Measurements from ENCODE around the gene KCNRG. TPM values are rescaled to one million over a fixed set of nuclear protein-coding genes. Genes with fewer than 3 reads are reported as not detected.

KCNRG gene
- total and polyA plus RNA-seq, 2 experiments from 2014 or later: 0.60 TPM; not detected in 1

- no peak overlapping the region; the same call in 2 of the 3 replicates for H3K4me3 Mint-ChIP-seq
- H3K79me2 ChIP-seq (replicated peaks; ENCODE audit: insufficient read depth): peaks cover 14% of the 10 kb centered on the region
- H3K4me3 ChIP-seq: no peak overlapping the region
- no peak for ATAC-seq
- H3K36me3 Mint-ChIP-seq (ENCODE audit: low read depth): peaks cover 53% of the 10 kb centered on the region
- no peaks in the 10 kb centered on the region; the same call in 1 of the 2 replicates for H3K9me2 ChIP-seq (ENCODE audit: insufficient read depth)
- H3K4me2 ChIP-seq: no peak overlapping the region
- DNase-seq (ENCODE audit: low spot score): no peak
- H3F3A ChIP-seq (replicated peaks; ENCODE audit: low read depth): no peaks in the 10 kb centered on the region
- H3K27ac Mint-ChIP-seq: no peak overlapping the region
- H4K20me1 ChIP-seq (replicated peaks; ENCODE audit: insufficient read depth): peaks cover 9% of the 10 kb centered on the region
- peaks cover 27% of the 10 kb centered on the region for H3K4me1 Mint-ChIP-seq
- H3K4me1 ChIP-seq (ENCODE audit: insufficient read depth): peaks cover 11% of the 10 kb centered on the region
- H3K27me3 ChIP-seq (ENCODE audit: insufficient read depth): no peaks in the 10 kb centered on the region
- no peaks in the 10 kb centered on the region for H3K9me3 Mint-ChIP-seq
- H3K27ac ChIP-seq (ENCODE audit: low read depth): no peak overlapping the region
- TF ChIP-seq ZNF331 (CRISPR knock-in tag; IDR thresholded peaks at IDR 0.05; ENCODE audit: low read depth) (no peak), EZH2phosphoT487 (IDR thresholded peaks at IDR 0.05; ENCODE audit: unreplicated experiment) (no peak), ZNF114 (CRISPR knock-in tag; IDR thresholded peaks at IDR 0.05) (no peak), CREB1 (CRISPR knock-in tag; IDR thresholded peaks at IDR 0.05; ENCODE audit: low read depth) (no peak), STAT1 (IDR thresholded peaks at IDR 0.05; ENCODE audit: unreplicated experiment) (no peak), ZNF462 (CRISPR knock-in tag; IDR thresholded peaks at IDR 0.05) (no peak), POLR2AphosphoS5 (IDR thresholded peaks at IDR 0.05; ENCODE audit: low read depth) (no peak), NANOG (IDR thresholded peaks at IDR 0.05; ENCODE audit: borderline replicate concordance) (no peak), CTCF (conservative IDR thresholded peaks at IDR 0.05; ENCODE audit: low read depth in 2 of 2) (no peak), EZH2 (IDR thresholded peaks at IDR 0.05; ENCODE audit: low read depth, unreplicated experiment) (no peak), JUNB (IDR thresholded peaks at IDR 0.05; ENCODE audit: unreplicated experiment) (no peak)
- TF ChIP-seq, protein P1, sequence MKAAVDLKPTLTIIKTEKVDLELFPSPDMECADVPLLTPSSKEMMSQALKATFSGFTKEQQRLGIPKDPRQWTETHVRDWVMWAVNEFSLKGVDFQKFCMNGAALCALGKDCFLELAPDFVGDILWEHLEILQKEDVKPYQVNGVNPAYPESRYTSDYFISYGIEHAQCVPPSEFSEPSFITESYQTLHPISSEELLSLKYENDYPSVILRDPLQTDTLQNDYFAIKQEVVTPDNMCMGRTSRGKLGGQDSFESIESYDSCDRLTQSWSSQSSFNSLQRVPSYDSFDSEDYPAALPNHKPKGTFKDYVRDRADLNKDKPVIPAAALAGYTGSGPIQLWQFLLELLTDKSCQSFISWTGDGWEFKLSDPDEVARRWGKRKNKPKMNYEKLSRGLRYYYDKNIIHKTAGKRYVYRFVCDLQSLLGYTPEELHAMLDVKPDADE (IDR thresholded peaks at IDR 0.05): no peak
- TF ChIP-seq, protein P2, sequence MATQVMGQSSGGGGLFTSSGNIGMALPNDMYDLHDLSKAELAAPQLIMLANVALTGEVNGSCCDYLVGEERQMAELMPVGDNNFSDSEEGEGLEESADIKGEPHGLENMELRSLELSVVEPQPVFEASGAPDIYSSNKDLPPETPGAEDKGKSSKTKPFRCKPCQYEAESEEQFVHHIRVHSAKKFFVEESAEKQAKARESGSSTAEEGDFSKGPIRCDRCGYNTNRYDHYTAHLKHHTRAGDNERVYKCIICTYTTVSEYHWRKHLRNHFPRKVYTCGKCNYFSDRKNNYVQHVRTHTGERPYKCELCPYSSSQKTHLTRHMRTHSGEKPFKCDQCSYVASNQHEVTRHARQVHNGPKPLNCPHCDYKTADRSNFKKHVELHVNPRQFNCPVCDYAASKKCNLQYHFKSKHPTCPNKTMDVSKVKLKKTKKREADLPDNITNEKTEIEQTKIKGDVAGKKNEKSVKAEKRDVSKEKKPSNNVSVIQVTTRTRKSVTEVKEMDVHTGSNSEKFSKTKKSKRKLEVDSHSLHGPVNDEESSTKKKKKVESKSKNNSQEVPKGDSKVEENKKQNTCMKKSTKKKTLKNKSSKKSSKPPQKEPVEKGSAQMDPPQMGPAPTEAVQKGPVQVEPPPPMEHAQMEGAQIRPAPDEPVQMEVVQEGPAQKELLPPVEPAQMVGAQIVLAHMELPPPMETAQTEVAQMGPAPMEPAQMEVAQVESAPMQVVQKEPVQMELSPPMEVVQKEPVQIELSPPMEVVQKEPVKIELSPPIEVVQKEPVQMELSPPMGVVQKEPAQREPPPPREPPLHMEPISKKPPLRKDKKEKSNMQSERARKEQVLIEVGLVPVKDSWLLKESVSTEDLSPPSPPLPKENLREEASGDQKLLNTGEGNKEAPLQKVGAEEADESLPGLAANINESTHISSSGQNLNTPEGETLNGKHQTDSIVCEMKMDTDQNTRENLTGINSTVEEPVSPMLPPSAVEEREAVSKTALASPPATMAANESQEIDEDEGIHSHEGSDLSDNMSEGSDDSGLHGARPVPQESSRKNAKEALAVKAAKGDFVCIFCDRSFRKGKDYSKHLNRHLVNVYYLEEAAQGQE (IDR thresholded peaks at IDR 0.05; ENCODE audit: unreplicated experiment): no peak
- no peaks in the 10 kb centered on the region; the same call in 1 of the 2 replicates for H3K36me3 ChIP-seq (ENCODE audit: insufficient read depth)
- no peak overlapping the region for H2AFZ ChIP-seq
- H3K27me3 Mint-ChIP-seq (ENCODE audit: insufficient read depth, low read depth, poor library complexity): peaks cover 2% of the 10 kb centered on the region
Measured at GRCh38 chr13:50014386-50014785, 858 bp upstream of the KCNRG start.
